ENCODE data around the gene KRT16.
"Not testable (repeated sequence)": the region's sequence is repeated elsewhere in the genome, so short reads cannot be mapped to it uniquely, and the experiment has no call there.

The KRT16 gene

DNA sequence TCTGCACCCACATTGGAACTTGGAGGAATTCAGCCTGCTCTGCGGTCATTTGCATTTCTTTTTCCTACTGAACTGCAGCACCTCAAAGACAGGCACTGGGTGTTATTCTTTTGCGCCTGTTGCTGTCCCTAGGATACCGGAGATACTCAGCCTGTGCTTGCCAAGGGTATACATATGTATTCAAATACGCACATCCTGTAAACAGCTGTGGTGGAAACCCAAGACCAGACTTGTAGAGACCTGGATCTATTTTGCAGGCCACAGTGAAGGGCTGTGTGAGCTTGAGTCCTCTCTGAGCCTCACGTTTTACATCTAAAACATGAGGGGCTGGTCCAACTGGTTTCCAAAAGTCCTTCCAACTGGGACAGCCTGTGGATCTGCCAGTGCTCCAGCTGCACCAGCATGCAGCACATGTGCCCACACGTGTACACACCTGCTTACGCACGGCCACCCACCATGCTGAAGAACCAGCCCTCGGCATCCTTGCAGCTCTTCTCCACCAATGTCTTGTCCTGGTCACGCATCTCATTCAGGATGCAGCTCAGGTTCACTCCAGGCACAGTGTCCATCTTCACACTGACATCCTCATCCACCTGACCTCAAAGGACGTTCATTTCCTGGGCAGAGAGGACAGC, 16.2 kb upstream of the KRT16 start:
- in situ Hi-C loops (cut with HindIII; ENCODE audit: low sequenced_read_pairs): not testable (repeated sequence)

GRCh38 chr17:41628073-41628370, 15.5 kb upstream of the KRT16 start:
- in situ Hi-C loops (cut with HindIII; ENCODE audit: low sequenced_read_pairs): not testable (repeated sequence)

DNA sequence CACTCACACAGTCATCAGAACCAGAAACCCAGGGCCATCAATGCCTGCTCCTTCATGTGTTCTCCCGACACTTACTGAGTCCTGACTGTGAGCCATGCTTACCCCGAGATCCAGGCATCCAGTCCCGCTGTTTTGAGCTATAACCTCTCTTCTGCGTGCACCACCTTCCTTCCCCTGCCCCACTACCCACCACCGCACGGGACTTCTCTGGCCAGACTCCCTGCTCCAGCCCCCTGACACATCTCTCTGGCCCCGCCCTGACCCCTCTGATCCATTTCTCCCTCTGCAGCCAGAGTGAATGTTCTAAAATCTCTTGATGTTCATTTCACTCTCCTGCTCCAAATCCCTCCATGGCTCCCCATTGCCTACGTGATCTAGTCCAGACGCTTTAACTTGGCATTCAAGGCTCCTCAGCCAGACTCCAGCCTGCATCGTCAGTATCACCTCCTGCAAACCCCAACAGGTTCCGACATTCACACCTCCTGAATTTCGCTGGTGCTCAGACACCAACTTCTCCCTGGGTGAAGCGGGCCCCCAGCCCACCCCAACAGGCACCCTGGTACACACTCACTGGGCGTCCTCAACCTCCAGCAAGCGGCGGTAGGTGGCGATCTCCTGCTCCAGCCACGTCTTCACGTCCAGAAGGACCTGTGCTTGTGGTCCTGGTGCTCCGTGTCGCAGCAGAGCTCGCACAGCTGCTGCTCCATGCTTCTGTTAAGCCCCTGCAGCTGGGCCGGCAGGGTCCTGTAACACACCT, 14.9 kb upstream of the KRT16 start:
- in situ Hi-C loops (cut with HindIII; ENCODE audit: low sequenced_read_pairs): no loop called here

DNA sequence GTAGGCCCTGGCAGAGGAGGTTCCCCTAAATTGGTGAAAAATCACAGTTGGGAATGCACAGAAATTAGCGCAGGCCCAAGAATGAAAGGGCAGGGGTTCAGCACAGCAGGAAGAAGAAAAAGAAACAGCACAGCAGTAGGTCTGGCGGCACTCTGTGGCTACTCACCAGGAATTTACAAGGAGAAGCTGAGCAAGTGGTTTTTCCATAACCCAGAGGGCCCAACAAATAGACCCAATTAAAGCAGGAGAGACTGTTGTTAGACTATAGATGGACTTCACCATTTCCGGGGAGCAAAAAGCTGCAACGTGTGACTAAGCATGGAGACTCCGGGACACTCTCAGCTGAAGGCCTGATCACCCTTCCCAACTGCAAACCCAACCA, 14.3 kb upstream of the KRT16 start:
- in situ Hi-C loops (cut with HindIII; ENCODE audit: low sequenced_read_pairs): not testable (repeated sequence)

DNA sequence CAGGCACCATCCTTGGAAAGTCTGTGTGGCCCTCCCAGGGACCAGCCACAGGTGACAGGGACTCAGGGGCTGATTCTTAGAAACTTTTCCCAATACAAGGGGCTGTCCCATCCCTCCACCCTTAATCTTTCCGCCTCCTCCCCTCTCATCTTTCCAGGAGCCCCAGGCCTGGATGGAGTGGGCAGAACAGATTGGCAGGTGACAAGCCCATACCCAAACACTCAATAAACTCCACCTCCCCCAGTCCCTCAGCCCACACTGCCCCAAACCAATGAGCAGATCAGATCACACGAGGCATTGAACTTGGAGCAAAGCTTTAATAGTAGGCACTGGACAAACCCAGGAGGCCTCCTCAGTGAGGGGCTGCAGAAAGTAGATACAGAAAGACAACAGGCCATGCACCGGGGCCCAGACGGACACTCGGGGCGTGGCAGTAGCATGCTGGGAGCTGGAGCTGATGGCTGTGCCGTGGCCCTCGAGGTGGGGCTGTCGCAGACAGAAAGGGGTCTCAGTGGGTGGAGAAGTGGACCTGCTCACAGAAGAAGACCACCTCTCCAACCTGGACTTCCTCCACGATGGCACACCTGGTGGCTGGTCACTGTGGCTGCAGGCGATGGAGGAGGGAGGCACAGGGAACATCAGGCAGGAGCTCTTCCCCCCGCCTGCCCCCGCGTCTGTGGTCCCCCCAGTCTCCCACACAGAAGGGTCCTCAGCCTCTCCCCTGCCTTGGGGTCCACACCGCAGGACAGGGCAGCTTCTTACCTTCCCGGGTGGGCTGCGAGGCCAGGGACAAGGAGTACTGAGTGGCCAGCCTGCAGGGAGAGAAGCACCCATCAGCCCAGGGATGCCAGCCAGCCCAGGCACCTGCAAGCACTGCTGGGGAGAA, 13.7 kb upstream of the KRT16 start:
- in situ Hi-C loops (cut with HindIII; ENCODE audit: low sequenced_read_pairs): not testable (repeated sequence)

DNA sequence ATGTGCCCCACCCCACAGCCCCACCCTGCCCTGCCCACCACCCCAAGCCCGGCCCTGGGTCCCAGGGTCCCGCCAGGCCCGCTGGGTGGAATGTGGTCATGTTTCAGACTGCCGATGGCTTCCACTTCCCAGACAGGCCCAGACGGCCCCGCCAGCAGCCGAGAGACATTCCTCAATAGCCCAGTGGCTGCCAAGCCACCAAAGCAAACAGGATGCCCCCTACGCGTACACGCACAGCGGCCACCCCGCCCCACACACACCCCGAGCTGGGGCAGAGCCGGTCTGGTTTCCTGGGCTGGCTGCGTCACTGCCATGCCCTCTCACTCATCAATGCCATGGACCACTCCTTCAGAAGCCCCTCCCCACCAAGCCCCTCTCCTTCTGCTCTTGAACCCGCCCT, 13.0 kb upstream of the KRT16 start:
- in situ Hi-C loops (cut with HindIII; ENCODE audit: low sequenced_read_pairs): no loop called here

GRCh38 chr17:41624208-41625101, 11.9 kb upstream of the KRT16 start, which contains the start of gene KRT17:
Gene KRT17 (minus strand): TSS chr17:41624575. CDS start chr17:41624509, 66 bp downstream.
- in situ Hi-C loops (cut with HindIII; ENCODE audit: low sequenced_read_pairs): no loop called here

DNA sequence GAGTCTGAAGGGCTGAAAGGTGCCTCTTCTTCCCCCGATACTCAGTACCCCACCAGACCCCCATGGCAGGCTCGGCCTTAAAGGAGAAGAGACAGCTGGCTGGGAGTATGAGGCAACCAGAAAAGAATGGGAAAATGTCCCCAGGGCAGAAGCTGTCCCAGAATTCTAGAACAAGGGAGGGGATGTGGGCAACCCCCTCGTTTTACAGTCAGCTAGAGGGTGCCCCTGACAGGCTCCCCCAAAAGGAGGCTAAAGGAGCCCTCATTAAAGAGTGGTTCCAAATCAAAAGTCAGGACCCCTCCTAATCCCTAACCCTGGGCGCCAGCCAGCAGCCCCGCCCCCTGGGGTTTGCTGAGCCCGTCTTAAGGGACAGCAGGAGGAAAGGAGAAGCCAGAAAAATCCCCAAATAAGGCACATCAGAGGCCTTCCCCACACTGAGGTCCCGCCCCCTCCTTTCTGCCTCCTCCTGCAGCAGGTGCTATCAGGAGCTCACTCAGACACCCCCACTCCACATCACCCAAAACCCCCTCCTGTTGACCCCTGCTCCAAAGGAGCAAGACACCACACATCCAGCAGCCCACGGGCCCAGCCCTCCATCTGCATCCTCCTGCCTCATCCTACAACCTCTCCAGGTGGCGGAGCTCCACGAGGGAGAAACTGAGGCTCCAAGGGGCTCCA, 10.8 kb upstream of the KRT16 start:
- in situ Hi-C loops (cut with HindIII; ENCODE audit: low sequenced_read_pairs): not testable (repeated sequence)

DNA sequence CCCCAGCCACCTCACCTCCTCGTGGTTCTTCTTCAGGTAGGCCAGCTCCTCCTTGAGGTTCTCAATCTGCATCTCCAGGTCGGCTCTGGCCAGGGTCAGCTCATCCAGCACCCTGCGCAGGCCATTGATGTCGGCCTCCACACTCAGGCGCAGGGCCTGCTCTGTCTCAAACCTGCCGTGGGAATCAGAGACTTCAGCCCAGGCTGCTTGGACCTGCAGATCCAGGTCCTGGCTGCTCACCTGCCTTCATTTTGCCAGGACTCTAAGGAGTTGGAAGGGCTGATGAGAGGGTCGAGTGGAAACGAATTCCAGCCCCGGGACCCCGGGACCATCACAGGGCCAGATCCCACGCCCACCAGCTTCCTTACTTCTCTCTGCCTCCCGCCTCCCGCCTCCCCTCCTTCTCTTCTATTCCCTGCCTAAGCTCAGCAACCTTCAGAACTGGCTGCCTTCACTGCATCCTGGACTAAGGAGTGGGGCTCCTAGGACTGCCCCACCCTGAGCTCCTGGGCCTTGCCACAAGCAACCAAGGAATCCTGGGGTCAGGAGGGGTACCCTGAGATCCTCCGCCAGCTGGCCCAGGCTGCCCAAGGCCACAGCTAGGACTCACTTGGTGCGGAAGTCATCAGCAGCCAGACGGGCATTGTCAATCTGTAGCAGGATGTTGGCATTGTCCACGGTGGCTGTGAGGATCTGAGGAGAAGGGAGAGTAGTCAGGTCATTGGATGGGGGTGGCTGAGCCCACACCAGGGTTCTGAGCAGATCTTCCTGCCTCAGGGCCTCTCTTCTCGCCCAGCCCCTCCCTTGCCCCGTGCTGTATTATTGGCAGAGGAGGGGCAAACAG, 10.0 kb upstream of the KRT16 start:
- in situ Hi-C loops (cut with HindIII; ENCODE audit: low sequenced_read_pairs): not testable (repeated sequence)

DNA sequence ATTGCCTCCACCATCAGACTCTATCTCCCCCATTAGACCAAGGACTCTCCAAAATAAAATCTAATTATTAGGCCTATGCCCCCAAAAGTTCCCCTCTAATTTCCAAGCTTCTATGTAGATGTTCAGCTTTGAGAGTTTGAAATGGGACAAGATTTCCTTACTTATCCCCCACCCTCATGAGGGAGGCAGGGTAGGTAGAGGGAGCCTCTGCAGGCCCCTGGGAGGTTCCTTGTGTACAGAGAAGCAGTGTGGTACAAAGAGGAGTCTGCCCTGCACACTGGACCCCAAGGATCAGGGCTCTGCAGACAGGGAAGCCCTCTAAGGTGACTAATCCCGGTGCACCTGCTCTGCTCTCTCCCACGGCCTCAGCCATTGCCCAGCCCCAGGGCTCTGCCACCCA, 9.3 kb upstream of the KRT16 start:
- in situ Hi-C loops (cut with HindIII; ENCODE audit: low sequenced_read_pairs): no loop called here

DNA sequence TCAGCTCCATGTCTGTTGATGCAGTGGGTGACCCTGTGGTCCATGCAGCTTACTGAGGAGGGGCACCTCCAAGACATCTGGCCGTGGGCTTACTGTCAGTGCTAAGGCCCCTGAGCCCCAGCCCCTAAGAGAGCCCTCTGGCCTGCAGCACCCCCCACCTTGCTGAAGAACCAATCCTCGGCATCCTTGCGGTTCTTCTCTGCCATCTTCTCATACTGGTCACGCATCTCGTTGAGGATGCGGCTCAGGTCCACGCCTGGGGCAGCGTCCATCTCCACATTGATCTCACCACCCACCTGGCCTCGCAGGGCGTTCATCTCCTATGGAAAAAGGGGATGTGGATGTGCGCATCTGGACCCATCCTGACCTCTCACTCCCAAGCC, 8.9 kb upstream of the KRT16 start:
- in situ Hi-C loops (cut with HindIII; ENCODE audit: low sequenced_read_pairs): not testable (repeated sequence)

DNA sequence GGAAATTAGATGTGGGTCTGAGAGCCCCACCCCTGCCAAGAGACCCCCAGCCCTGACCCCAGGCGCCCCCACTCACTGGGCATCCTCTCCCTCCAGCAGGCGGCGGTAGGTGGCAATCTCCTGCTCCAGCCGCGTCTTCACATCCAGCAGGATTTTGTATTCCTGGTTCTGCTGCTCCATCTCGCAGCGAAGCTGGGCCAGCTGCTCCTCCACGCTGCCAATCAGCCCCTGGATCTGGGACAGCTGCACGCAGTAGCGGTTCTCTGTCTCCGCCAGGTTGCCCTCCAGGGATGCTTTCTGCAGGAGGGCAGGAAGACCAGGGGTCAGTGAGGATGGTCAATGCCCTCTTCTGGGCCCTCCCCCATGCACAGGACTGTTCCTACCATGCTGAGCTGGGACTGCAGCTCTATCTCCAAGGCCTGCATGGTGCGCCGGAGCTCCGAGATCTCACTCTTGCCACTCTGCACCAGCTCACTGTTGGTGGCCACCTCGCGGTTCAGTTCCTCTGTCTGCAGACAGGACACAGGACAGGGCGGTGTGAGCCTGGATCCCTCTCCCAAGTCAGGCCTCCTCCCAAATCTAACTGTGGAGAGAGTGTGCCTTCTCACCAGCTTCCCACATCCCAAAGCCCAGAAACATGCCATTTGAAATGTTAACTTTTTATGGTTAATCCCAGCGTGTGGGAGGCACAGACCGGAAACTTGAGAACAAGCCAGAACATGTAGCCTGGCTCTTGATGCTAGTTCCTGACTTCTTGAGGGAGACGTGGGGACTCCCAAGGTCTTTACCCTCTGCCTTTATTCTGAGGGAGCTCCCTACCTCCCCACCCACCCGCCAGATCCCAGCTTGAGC, 8.2 kb upstream of the KRT16 start:
- in situ Hi-C loops (cut with HindIII; ENCODE audit: low sequenced_read_pairs): no loop called here

GRCh38 chr17:41619927-41620582, 7.5 kb upstream of the KRT16 start:
- in situ Hi-C loops (cut with HindIII; ENCODE audit: low sequenced_read_pairs): not testable (repeated sequence)

DNA sequence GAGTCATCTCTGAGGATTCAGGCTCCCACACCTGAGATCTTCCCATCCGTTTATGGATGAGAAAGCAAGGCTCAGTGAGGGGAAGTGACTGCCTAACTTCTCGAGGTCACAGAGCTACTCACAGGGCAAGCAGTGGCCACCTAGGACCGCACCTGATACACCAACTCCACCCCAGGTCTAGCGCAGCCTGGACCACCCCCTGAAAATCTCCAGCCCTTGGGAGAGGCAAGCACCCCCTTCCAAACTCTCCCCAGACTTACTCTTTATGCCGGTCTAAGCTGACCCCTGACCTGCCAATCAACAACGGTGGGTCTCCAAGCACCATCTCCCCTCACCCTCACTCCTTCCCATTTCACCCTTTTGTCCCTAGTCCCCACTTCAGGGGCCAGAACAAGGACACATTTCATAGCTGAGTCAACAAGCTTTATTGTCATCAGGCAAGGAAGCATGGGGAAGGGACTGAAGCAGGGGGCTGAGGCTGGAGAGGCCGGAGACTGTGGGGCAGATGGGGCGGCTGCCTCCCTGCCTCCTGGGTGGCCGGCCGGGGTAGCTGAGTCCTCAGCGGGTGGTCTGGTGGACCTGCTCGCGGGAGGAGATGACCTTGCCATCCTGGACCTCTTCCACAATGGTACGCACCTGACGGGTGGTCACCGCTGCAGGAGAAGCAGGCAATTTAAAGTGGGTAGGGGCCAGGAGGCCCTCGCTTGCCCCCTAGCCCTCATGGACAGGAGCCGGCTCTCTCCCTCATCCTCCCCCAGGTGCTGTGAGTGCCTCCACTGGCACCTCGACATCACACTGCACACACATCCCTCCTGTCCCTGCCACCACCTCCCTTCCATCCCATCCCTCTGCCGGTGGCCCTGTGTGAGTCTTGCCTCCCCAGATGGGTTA, 6.7 kb upstream of the KRT16 start:
- in situ Hi-C loops (cut with HindIII; ENCODE audit: low sequenced_read_pairs): no loop called here

DNA sequence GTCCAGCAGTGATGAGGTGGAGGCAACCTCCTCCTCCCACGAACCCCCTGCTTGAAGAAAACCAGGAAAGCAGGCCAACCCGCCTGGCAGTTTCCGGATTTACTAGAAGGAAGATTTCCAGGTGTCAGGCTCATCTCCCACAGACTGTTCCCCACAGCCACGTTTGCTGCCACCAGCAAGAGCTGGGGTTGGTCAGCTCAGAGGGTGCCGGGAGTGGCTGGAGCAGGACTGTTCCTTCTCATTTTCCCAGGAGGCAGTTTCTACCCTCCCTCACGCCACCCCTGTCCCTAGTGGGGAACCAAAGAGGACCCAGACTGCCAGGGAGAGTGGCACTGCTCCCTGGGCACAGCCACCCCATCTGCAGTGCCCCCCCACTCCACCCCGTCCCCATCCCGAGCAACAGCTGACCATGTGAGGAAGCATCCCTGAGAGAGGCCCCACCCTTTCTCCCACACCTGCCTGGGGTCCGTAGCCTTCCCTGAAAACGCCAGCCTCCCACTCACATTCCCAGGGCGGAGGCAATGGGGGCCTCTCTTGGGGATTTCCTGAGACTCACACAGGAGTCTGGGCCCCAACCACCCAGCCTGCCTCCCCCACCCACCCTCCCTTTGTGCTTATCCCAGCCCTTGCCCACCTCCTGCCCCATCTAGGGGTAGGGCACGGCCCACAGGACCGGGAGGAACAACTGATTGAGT, 5.9 kb upstream of the KRT16 start:
- in situ Hi-C loops (cut with HindIII; ENCODE audit: low sequenced_read_pairs): no loop called here

DNA sequence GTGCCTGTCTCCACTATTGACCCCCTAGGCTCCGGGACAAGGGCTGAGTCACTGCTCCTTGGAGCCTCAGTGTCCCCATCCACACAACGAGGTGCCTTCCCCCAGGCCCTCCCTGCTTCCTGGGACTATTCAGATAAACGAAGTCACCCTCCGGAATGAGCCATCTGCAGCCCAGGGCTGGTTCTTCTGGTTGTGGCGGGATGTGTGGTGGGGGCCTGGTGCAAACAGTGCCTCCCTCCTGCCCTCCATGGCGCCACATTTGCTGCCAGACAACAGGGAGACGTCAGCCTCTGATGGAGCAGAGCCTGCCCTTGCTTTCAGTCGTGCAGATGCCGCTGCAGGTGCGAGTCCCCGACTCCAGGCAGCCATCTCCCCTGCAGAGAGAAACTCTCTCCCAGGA, 5.1 kb upstream of the KRT16 start:
- in situ Hi-C loops (cut with HindIII; ENCODE audit: low sequenced_read_pairs): no loop called here

Measured in DLD1 (cell line).